PFSK-1 (cell line): ENCODE results near the gene RYK.

Source experiments
- FOXP2 ChIP-seq: optimal IDR thresholded peaks from 2 replicates; pipeline ENCODE3; 2011; ENCODE audit warnings: borderline replicate concordance, control low read depth, inconsistent platforms; ENCODE audit not compliant: insufficient read depth; ENCODE audit errors: extremely low read length, extremely low read depth
- POLR2AphosphoS5 ChIP-seq: IDR thresholded peaks from 2 replicates; pipeline ENCODE4 v1.6.1; 2012; ENCODE audit warnings: low read depth, mild to moderate bottlenecking, control low read depth, low read length, moderate library complexity
- SIN3A ChIP-seq: IDR thresholded peaks from 2 replicates; pipeline ENCODE4 v1.6.1; 2012; ENCODE audit warnings: mild to moderate bottlenecking, low read length, moderate library complexity, borderline replicate concordance; ENCODE audit not compliant: insufficient read depth
- TAF1 ChIP-seq: IDR thresholded peaks from 2 replicates; pipeline ENCODE4 v1.6.1; 2012; ENCODE audit warnings: low read length, control low read depth, borderline replicate concordance; ENCODE audit not compliant: insufficient read depth
- TF ChIP-seq, protein P1 (sequence below), 2 experiments: IDR thresholded peaks; 2 replicates each; pipeline versions ENCODE4 v1.6.1 to v1.8.0; 2011 to 2012; ENCODE audit warnings: low read depth in 2 of 2, low read length in 2 of 2, control low read depth in 1 of 2, inconsistent platforms in 1 of 2, mild to moderate bottlenecking in 1 of 2, moderate library complexity in 1 of 2; ENCODE audit not compliant: insufficient read depth in 1 of 2

- TF ChIP-seq TAF1 (no peak), POLR2AphosphoS5 (no peak), SIN3A (no peak), FOXP2 (no peak)
- TF ChIP-seq, protein P1, sequence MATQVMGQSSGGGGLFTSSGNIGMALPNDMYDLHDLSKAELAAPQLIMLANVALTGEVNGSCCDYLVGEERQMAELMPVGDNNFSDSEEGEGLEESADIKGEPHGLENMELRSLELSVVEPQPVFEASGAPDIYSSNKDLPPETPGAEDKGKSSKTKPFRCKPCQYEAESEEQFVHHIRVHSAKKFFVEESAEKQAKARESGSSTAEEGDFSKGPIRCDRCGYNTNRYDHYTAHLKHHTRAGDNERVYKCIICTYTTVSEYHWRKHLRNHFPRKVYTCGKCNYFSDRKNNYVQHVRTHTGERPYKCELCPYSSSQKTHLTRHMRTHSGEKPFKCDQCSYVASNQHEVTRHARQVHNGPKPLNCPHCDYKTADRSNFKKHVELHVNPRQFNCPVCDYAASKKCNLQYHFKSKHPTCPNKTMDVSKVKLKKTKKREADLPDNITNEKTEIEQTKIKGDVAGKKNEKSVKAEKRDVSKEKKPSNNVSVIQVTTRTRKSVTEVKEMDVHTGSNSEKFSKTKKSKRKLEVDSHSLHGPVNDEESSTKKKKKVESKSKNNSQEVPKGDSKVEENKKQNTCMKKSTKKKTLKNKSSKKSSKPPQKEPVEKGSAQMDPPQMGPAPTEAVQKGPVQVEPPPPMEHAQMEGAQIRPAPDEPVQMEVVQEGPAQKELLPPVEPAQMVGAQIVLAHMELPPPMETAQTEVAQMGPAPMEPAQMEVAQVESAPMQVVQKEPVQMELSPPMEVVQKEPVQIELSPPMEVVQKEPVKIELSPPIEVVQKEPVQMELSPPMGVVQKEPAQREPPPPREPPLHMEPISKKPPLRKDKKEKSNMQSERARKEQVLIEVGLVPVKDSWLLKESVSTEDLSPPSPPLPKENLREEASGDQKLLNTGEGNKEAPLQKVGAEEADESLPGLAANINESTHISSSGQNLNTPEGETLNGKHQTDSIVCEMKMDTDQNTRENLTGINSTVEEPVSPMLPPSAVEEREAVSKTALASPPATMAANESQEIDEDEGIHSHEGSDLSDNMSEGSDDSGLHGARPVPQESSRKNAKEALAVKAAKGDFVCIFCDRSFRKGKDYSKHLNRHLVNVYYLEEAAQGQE (IDR thresholded peaks at IDR 0.05; ENCODE audit: insufficient read depth in 1 of 2, low read depth in 2 of 2, low read length in 2 of 2), result no peak
Measured at GRCh38 chr3:134147411-134147810, 103.2 kb downstream of the RYK start.
